Measurements from ENCODE around the gene OSCAR. TPM values are rescaled to one million over a fixed set of nuclear protein-coding genes. Genes with fewer than 3 reads are reported as not detected.

The OSCAR gene
- total and polyA plus RNA-seq, 2 of the 13 experiments (the other 11 are each of a cell fraction or from before 2014, with no cell fraction given), result 1.9 TPM; not detected in 1

- 0 out of 2 replicates have a peak, but pooled peaks have one; percentile 26 for TF ChIP-seq NCOA2 (CRISPR knock-in tag; IDR thresholded peaks at IDR 0.05)
- no peak for TF ChIP-seq ZNF569 (CRISPR knock-in tag; IDR thresholded peaks at IDR 0.05; ENCODE audit: borderline replicate concordance)
- TF ChIP-seq CCDC6 (CRISPR knock-in tag; IDR thresholded peaks at IDR 0.05), result no peak
- TF ChIP-seq ZNF674 (CRISPR knock-in tag; IDR thresholded peaks at IDR 0.05; ENCODE audit: low read depth), result 0 out of 2 replicates have a peak, but pooled peaks have one; percentile 23
- no peak for TF ChIP-seq ZFP82 (CRISPR knock-in tag; IDR thresholded peaks at IDR 0.05; ENCODE audit: borderline replicate concordance)
- no peak for TF ChIP-seq CHCHD3 (CRISPR knock-in tag; IDR thresholded peaks at IDR 0.05)
- TF ChIP-seq ZBTB3 (CRISPR knock-in tag; IDR thresholded peaks at IDR 0.05; ENCODE audit: borderline replicate concordance, low read depth), result peak; percentile 65; the same call in 1 of the 2 replicates
- peak; percentile 62; the same call in 1 of the 2 replicates for TF ChIP-seq ZNF691 (CRISPR knock-in tag; IDR thresholded peaks at IDR 0.05; ENCODE audit: borderline replicate concordance, low read depth)
- TF ChIP-seq JARID2 (CRISPR knock-in tag; IDR thresholded peaks at IDR 0.05; ENCODE audit: insufficient replicate concordance), result no peak
- no peak; the same call in 1 of the 2 replicates for TF ChIP-seq SP140L (CRISPR knock-in tag; IDR thresholded peaks at IDR 0.05; ENCODE audit: borderline replicate concordance)
- peak; percentile 61; the same call in 1 of the 2 replicates for TF ChIP-seq TARDBP (CRISPR knock-in tag; IDR thresholded peaks at IDR 0.05)
- no peak for TF ChIP-seq ZNF460 (CRISPR knock-in tag; IDR thresholded peaks at IDR 0.05; ENCODE audit: borderline replicate concordance)
- no peak for TF ChIP-seq ZNF354B (CRISPR knock-in tag; IDR thresholded peaks at IDR 0.05)
- no peak for TF ChIP-seq ZNF18 (CRISPR knock-in tag; IDR thresholded peaks at IDR 0.05; ENCODE audit: insufficient replicate concordance)
- TF ChIP-seq ZNF383 (CRISPR knock-in tag; IDR thresholded peaks at IDR 0.05; ENCODE audit: borderline replicate concordance), result no peak
- TF ChIP-seq ZNF816 (CRISPR knock-in tag; IDR thresholded peaks at IDR 0.05; ENCODE audit: borderline replicate concordance), result no peak
- no peak for TF ChIP-seq NCOA5 (CRISPR knock-in tag; IDR thresholded peaks at IDR 0.05)
- TF ChIP-seq, protein P1, sequence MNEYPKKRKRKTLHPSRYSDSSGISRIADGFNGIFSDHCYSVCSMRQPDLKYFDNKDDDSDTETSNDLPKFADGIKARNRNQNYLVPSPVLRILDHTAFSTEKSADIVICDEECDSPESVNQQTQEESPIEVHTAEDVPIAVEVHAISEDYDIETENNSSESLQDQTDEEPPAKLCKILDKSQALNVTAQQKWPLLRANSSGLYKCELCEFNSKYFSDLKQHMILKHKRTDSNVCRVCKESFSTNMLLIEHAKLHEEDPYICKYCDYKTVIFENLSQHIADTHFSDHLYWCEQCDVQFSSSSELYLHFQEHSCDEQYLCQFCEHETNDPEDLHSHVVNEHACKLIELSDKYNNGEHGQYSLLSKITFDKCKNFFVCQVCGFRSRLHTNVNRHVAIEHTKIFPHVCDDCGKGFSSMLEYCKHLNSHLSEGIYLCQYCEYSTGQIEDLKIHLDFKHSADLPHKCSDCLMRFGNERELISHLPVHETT (CRISPR knock-in tag; conservative IDR thresholded peaks at IDR 0.05), result peak; percentile 84
- no peak for TF ChIP-seq SMARCE1 (IDR thresholded peaks at IDR 0.05; ENCODE audit: borderline replicate concordance)
- peak; percentile 40 for TF ChIP-seq BCL6 (CRISPR knock-in tag; IDR thresholded peaks at IDR 0.05)
- peak; percentile 70 for TF ChIP-seq PHF20 (CRISPR knock-in tag; IDR thresholded peaks at IDR 0.05)
- TF ChIP-seq, protein P2, sequence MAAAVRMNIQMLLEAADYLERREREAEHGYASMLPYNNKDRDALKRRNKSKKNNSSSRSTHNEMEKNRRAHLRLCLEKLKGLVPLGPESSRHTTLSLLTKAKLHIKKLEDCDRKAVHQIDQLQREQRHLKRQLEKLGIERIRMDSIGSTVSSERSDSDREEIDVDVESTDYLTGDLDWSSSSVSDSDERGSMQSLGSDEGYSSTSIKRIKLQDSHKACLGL (CRISPR knock-in tag; IDR thresholded peaks at IDR 0.05), result peak; percentile 92; the same call in 1 of the 2 replicates
- TF ChIP-seq RCOR2 (CRISPR knock-in tag; IDR thresholded peaks at IDR 0.05), result peak; percentile 99
- TF ChIP-seq ZC3H4 (CRISPR knock-in tag; IDR thresholded peaks at IDR 0.05; ENCODE audit: borderline replicate concordance), result no peak
- TF ChIP-seq ZNF225 (CRISPR knock-in tag; IDR thresholded peaks at IDR 0.05), result peak; percentile 84; the same call in 1 of the 2 replicates
- no peak for TF ChIP-seq HMGA1 (CRISPR knock-in tag; conservative IDR thresholded peaks at IDR 0.05)
- TF ChIP-seq ZNF431 (CRISPR knock-in tag; IDR thresholded peaks at IDR 0.05; ENCODE audit: borderline replicate concordance, low read depth), result no peak
These were observed 2.0 kb upstream of the OSCAR start, which contains the start of gene NDUFA3 (continued) for GRCh38 chr19:54102421-54103169.
